ENCODE data around the gene MTHFR.

MTHFR gene

DNA sequence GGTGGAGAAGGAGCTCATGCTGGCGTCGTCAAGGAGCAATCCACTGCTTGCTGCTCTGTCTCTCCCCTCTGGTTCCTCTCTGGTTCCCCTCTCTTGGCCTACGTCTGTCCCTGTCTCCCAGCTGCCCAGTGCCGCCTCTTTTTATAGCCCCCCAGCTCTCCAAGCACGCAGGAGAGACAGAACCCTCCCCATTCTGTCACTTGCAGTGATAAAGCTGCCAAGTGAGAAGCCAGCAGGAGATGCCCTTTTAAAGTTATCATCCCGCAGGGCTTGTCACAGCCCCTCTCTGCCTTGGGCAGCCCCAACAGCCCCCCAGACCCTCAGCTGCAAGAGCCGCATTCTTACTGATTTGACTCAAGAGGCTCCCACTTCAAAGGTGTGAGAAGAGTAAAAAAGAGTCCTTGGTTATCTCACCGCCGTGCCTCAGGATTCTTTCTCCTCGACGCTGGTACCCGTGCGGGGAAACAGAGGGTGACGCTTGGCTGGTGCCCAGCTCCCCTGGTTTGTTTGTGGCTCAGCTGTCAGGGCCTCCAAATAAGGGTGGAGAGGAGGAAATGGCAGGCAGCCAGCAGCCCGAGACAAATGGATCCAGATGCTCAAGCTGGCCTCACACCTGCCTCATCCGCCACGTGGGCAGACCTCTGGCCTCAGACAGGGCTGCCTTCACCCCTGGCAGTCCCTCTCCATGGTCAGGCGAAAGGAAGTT lies 42.1 kb upstream of the MTHFR start, which contains the start of gene NPPA:
Gene NPPA (minus strand): TSS at position 117 of the 706 bp plus-strand sequence. CDS start 99 bp downstream, at position 18.
- DNase-seq (ENCODE audit: insufficient read length, low spot score) (no peak), FAIRE-seq (no peak)
- TF ChIP-seq, protein P1, sequence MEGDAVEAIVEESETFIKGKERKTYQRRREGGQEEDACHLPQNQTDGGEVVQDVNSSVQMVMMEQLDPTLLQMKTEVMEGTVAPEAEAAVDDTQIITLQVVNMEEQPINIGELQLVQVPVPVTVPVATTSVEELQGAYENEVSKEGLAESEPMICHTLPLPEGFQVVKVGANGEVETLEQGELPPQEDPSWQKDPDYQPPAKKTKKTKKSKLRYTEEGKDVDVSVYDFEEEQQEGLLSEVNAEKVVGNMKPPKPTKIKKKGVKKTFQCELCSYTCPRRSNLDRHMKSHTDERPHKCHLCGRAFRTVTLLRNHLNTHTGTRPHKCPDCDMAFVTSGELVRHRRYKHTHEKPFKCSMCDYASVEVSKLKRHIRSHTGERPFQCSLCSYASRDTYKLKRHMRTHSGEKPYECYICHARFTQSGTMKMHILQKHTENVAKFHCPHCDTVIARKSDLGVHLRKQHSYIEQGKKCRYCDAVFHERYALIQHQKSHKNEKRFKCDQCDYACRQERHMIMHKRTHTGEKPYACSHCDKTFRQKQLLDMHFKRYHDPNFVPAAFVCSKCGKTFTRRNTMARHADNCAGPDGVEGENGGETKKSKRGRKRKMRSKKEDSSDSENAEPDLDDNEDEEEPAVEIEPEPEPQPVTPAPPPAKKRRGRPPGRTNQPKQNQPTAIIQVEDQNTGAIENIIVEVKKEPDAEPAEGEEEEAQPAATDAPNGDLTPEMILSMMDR (IDR thresholded peaks at IDR 0.05; ENCODE audit: insufficient read depth, missing control alignments): no peak

GRCh38 chr1:11845641-11846335 lies 40.0 kb upstream of the MTHFR start:
- FAIRE-seq (no peak), DNase-seq (ENCODE audit: insufficient read length, low spot score) (peak; percentile 45)
- TF ChIP-seq, protein P1 (IDR thresholded peaks at IDR 0.05; ENCODE audit: insufficient read depth, missing control alignments): no peak

GRCh38 chr1:11842154-11843041 lies 36.6 kb upstream of the MTHFR start:
- TF ChIP-seq, protein P1 (IDR thresholded peaks at IDR 0.05; ENCODE audit: insufficient read depth, missing control alignments): no peak
- no peak for DNase-seq (ENCODE audit: insufficient read length, low spot score)
- FAIRE-seq: no peak

DNA sequence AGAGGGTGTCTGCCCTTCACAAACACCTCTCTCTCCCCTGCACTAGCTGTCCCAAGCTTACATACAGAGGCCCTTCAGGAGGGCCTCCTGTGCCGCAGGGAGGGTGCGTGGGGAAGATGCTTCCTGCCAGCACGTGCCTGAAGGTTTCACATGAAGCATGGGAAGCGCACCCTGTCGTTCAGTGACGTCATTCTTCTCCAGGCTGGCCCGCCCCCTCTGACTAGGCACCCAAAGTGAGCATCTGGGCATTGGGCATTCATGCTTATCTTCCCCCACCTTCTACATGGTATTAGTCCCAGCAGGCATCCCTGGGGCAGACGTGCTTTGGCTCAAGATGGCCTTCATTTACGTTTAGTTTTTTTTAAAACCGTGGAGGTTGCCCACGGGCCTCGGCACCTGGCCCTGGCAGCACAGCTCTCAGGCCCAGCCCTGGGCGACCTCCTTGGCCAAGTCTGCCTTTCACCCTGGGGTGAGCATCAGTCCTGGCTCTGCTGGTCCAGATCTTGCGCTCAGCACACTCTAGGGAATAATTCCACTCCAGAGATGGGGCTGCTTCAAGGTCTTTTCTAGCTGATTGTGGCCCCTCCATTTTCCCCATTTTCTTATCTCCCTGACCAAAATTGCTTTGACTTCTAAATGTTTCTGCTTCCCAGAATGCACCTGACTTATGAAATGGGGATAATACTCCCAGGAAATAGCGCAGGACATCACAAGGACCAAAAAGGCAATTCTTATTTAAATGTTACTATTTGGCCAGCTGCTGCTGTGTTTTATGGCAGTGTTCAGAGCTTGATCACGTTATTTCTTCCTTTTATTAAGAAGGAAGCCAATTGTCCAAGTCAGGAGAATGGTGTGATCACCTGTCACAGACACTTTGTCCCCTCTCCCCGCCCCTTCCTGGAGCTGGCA lies 35.7 kb upstream of the MTHFR start:
- DNase-seq (ENCODE audit: insufficient read length, low spot score) (no peak), FAIRE-seq (no peak)
- TF ChIP-seq, protein P1 (IDR thresholded peaks at IDR 0.05; ENCODE audit: insufficient read depth, missing control alignments): no peak

GRCh38 chr1:11839727-11840705 lies 34.3 kb upstream of the MTHFR start:
- no peak for DNase-seq (ENCODE audit: insufficient read length, low spot score)
- TF ChIP-seq, protein P1 (IDR thresholded peaks at IDR 0.05; ENCODE audit: insufficient read depth, missing control alignments): no peak
- FAIRE-seq: no peak

Measured in D721Med (cell line).